ENCODE results near the gene ANO2.
A peak's percentile ranks its signal among the peaks of the same experiment; 100 is the strongest.

Gene ANO2

DNA sequence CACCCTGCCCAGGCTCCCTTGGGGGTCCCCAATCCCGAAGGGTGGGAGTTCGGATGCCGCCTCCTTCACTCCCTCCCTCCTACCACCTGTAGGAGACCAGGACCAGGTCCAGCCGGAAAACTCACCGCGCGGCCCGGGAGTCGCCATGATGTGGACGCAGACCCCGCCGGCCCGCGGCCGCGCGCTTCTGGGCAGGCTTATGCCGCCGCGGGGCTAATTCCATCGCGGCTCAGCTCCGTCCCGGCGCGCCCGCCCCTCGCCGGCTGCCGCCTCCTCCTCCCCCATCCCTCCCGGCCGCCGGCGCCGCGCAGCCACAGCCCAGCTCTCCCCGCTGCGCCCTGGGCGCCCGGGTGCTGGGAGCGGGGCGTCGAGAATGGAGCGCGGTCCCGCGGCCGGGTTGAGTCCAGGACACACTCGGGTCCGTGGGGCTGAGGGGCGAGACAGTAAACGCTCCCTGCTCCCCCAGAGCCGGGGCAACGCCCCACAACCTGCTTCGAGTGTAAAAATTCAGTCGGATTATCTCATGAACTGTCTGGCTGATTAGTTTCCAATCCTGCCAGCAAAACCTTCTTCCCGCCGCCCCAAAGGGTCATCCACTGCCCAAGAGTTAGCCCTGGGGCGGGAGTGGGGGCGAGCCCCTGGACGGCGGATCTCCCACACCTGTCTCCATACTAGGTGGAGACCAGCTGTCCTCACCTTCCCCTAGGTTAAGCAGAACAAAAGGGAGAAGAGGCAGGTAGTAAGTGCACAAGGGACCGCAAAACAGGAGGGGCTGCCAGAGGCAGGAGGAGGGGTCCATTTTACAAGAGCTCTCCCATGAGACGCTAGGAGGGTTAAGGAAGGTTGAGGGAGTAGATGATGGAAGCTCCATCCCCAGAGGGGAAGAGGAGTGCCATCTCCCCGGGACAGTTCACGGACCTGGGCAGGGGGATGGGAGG, at the start of gene ANO2:
TSS of gene ANO2 (minus strand) at position 189 of the 938 bp plus-strand sequence. CDS start at position 147, 42 bp downstream.
- DNase-seq: peak; percentile 88

- DNase-seq: peak; percentile 20
These were observed 44.6 kb upstream of the ANO2 start for GRCh38 chr12:5989621-5990020.

DNA sequence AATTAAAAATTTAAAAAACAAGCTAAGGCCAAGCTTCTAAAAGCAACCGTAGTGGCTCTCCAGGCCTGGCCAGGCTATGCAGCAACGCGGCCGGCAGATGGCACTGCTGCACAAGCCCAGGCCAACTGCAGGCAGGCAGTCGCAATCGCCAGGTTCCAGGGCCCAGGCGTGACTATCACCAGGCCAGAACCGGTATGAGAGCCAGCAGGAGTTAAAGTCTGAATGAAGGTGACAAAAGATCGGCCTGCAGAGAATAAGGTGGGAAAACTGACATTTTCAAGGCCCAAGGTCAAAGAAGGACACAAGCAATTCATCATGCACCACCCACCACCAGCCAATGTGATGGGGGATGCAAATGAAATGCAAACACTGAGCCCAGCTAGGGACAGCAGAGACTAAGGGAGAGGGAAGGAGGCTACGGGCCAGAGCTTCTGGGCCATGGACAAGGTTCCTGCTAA, 43.6 kb upstream of the ANO2 start:
- peak; percentile 93 for DNase-seq

- DNase-seq: peak; percentile 54
These were observed 43.0 kb upstream of the ANO2 start for GRCh38 chr12:5988088-5988487.

DNA sequence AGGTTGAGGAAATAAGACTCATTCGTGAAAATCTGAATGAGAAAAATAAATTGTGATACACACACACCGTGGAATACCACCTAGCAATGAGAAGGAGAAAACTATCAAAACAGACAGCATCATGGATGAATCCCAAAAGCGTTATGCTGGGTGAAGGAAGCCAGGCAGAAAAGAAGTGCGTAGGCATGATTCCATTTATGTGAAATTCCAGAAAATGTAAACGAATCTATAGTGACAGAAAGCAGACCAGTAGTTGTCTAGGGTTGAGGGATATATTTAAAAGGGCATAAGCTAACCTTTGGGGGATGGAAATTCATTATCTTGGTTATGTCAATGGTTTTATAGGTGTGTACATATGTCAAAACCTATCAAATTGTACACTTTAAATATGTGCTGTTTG, 42.5 kb upstream of the ANO2 start:
- no peak for DNase-seq

DNA sequence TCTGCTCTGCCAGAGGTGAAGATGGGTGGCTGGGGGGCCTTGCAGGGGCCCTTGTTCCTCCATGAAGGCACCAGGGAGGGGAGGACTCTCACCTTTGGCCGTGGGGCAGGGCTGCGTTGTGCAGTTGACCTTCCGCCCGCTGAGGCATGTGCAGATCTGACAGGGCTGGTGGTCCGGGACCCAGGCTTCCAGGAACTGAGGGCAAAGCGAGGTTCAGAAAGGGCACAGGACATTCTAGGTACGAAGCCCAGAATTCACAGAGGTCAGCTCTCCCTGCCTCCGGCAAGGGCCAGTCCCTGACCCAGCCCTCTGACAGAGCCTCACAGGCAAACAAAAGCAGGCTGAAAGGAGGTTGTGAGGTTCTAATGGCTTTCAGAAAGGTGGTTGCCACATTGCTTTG, 40.4 kb upstream of the ANO2 start:
- peak; percentile 41 for DNase-seq

- DNase-seq: peak; percentile 58
These were observed 39.8 kb upstream of the ANO2 start for GRCh38 chr12:5984873-5985272.

- DNase-seq: peak; percentile 36
These were observed 37.0 kb upstream of the ANO2 start for GRCh38 chr12:5982106-5982505.

GRCh38 chr12:5977556-5977955, 32.5 kb upstream of the ANO2 start:
- DNase-seq: no peak

- DNase-seq: no peak
These were observed 31.7 kb upstream of the ANO2 start for GRCh38 chr12:5976711-5977110.

- DNase-seq: no peak
These were observed 31.1 kb upstream of the ANO2 start for GRCh38 chr12:5976196-5976595.

DNA sequence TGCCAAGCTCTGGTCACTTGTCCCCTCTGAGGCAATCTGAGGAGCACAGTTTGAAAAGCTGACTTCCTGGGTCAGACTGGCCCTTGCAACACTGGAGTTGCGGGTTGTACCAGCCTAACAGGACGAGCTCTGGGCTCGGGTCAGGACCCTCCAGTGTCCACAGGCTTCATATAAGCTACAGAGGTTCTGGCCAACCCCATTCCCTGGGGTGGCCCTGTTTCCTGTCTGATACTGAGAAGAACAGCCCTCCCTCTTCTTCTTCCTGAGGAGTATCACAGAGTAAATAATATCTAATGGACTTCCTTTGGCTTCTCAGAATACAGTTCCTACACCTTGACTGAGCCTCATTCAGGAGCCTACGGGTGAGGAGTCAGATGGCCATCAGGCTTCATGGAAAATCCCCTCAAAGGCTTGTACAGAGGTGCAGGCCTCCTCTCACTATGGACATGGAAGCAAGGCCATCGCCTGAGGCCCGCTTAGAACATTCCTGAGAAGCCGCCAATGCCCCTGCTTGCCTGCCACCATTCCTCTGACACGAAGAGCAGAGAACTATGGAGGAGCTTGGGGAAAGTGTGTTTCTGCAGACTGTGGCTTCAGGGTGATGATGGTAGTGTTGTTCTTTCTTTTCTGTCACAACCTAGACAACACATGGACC, 28.5 kb upstream of the ANO2 start:
- peak; percentile 52 for DNase-seq

DNA sequence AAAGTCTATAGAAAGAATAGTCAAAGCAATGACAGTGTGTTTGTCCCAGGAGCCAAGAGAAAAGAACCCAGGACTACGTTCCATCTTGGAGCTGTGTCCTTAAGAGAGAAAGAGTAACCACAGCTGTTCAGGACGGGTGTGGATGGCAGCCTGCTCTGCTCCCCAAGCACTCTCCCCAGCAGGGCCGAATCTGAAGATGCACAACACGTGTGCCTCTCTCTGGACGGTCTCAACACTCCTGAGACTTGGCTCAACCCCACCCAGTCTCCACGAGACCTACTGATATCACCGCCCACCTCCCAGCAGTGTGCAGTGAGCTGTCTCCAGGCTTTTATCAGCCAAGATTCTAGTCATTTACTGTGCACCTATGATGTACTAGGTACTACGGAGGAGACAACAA, 27.3 kb upstream of the ANO2 start:
- DNase-seq: peak; percentile 45

GRCh38 chr12:5971194-5971850, 26.3 kb upstream of the ANO2 start:
- DNase-seq: peak; percentile 41

- DNase-seq: peak; percentile 61
These were observed 25.1 kb upstream of the ANO2 start for GRCh38 chr12:5969974-5970690.

DNA sequence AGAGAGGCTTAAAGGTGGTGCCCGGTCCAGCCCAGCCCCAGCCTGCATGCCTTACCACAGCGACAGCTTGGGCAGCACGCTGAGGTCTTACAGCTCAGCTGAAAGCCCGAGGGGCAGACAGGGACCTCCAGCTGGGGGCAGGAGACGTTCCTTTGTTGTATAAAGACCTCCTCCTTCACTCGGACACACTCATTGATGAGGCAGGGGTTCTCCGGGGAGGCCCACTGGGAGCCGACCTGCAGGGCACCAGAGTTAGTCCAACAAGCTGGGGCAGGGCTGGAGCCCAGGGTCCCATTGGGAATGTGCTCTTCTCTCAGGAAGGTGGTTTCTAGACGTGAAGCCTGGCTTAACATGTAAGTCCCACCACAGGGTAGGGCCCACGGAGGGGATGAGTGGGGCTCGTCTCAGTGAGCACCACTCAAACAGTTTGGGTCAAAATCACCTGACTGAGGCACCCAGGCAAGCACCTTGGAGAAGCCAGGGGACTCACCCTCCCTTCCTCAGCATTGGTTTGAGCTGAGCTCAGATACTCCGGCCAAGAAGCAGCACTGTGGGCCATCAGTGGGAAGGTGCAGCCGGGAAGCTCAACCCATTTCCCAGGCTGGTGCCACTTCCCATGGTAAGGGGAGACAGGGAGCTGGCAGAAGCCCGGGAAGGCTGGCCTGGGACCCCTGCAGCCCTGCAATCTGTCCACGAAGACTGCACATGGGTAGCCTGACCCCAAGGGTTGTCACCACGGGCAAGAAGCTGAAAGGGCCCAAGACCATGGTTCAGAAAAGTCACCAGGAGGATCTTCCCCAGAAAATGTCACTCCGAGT, 24.3 kb upstream of the ANO2 start:
- DNase-seq: peak; percentile 53

GRCh38 chr12:5967645-5968415, 22.8 kb upstream of the ANO2 start:
- peak; percentile 49 for DNase-seq

DNA sequence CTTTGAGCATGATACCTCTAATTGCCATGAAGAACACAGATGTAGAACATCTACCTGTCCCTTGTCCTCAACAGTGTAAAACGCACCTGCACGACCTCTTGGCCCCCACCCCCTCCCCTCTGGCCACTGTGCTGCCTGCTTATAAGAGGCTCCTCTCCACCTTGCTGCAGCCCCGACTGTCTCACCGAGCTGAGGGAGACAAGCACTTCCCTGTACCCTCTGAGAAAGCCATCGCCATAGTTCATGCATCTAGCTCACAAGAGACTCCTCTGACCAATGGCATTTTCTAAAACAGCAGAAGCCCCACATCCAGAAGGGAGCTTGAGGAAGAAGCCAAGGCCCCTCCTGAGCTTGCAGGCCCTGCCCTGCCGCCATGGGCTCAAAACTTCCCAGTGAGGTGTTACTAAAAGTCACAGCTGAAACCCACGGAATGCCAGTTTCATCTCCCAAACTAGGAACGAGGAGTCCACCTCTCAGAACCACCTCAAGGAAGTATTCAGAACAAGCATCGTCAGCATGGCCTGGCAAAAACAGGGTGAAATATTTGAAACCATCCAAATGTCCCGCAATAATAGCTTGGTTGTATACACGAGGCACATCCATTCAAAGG, 21.5 kb upstream of the ANO2 start:
- DNase-seq: peak; percentile 43

DNA sequence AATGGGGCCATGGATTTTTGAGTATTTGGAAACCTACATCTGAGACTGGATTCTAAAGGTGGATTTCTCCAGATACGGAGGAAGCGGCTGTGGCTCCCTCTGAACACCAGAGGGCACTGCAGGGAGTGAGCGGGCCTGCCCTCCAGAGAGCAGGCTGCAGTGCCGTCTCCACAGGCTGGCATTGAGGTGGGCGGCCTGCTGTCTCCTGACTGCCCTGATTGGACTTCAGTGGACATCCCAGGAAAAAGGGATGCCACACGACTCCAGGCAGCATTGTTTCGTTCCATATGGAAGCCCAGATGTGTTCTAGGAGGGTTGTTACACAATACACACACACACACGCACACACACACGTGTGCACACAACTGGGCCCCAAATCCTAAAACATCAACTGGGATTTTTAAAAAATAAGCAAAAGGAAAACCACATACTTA, 20.9 kb upstream of the ANO2 start:
- peak; percentile 85 for DNase-seq
